GM18517 (cell line): ENCODE results near the gene GPR35.

Source experiments
- ATAC-seq: cut with Tn5 transposase; IDR thresholded peaks from one replicate; pipeline ENCODE4 v1.9.1; 2021; ENCODE audit warnings: mild to moderate bottlenecking, moderate library complexity; ENCODE audit not compliant: unreplicated experiment

The GPR35 gene

GRCh38 chr2:240622531-240623235 is 2.6 kb upstream of the GPR35 start:
- no peak for ATAC-seq

- no peak for ATAC-seq
Observed at GRCh38 chr2:240623531-240624010, 1.7 kb upstream of the GPR35 start.

- no peak for ATAC-seq
Observed at GRCh38 chr2:240624011-240624949, 1.0 kb upstream of the GPR35 start.

- ATAC-seq = no peak
Observed at GRCh38 chr2:240626531-240627300, 1.4 kb downstream of the GPR35 start.

GRCh38 chr2:240627736-240628506 is 2.6 kb downstream of the GPR35 start:
- ATAC-seq = no peak

GRCh38 chr2:240628507-240628807 is 3.2 kb downstream of the GPR35 start:
- no peak for ATAC-seq

- no peak for ATAC-seq
Observed at GRCh38 chr2:240628808-240629618, 3.7 kb downstream of the GPR35 start.

GRCh38 chr2:240629619-240629967 is 4.3 kb downstream of the GPR35 start:
- no peak for ATAC-seq

- no peak for ATAC-seq
Observed at GRCh38 chr2:240629968-240630770, 4.9 kb downstream of the GPR35 start.

- ATAC-seq = no peak
Observed at GRCh38 chr2:240630771-240631547, 5.7 kb downstream of the GPR35 start.

GRCh38 chr2:240631548-240632305 is 6.4 kb downstream of the GPR35 start:
- no peak for ATAC-seq

GRCh38 chr2:240632306-240632721 is 7.0 kb downstream of the GPR35 start:
- no peak for ATAC-seq

- no peak for ATAC-seq
Observed at GRCh38 chr2:240635121-240635997, 10.1 kb downstream of the GPR35 start.

- no peak for ATAC-seq
Observed at GRCh38 chr2:240635998-240636547, 10.8 kb downstream of the GPR35 start.

GRCh38 chr2:240636563-240637115 is 11.4 kb downstream of the GPR35 start:
- ATAC-seq = no peak
